HG02938 (cell line): Measurements from ENCODE around the gene SLC25A1.
"Not testable (repeated sequence)": the region's sequence is repeated elsewhere in the genome, so short reads cannot be mapped to it uniquely, and the experiment has no call there.

Experiments
- ATAC-seq: cut with Tn5 transposase; IDR thresholded peaks from one replicate; pipeline ENCODE4 v1.9.1; 2021; ENCODE audit warnings: mild to moderate bottlenecking, moderate library complexity; ENCODE audit not compliant: unreplicated experiment

Gene SLC25A1

DNA sequence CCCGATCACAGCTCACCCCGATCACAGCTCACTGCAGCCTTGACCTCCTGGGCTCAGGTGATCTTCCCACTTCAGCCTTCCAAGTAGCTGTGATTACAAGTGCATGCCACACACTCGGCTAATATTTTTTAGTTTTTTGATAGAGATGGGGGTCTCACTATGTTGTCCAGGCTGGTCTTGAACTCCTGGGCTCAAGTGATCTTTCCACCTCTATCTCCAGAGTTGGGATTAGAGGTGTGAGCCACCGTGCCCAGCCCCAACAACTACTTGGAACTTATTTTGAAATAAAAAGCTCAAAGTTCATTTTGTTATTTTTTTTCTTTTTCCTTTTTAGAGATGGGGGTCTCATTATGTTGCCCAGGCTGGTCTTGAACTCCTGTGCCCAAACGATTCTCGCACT, 27.8 kb upstream of the SLC25A1 start:
- ATAC-seq, result no peak

DNA sequence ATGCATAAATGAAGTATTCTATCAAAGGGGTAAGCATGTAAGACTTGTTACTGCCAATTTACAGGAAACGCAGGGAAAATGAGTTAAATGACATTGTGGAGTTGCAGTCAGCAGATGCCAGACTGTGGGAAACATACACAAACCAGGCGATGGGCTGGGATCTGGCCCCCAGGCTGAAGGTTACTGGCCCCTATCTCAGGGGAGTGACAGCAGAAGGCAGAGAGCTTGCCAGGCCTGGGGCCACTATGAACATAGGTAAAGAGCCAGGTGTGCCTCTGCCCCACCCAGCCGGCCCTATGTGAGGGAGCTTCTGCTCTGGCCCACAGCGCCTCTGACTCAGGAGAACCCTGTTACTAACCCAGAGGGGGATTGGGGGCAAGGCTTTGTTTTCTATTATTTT, 26.1 kb upstream of the SLC25A1 start:
- ATAC-seq, result no peak

- ATAC-seq, result no peak
Observed at GRCh38 chr22:19203834-19204233, 25.3 kb upstream of the SLC25A1 start.

GRCh38 chr22:19202799-19203186, 24.3 kb upstream of the SLC25A1 start:
- not testable (repeated sequence) for ATAC-seq

DNA sequence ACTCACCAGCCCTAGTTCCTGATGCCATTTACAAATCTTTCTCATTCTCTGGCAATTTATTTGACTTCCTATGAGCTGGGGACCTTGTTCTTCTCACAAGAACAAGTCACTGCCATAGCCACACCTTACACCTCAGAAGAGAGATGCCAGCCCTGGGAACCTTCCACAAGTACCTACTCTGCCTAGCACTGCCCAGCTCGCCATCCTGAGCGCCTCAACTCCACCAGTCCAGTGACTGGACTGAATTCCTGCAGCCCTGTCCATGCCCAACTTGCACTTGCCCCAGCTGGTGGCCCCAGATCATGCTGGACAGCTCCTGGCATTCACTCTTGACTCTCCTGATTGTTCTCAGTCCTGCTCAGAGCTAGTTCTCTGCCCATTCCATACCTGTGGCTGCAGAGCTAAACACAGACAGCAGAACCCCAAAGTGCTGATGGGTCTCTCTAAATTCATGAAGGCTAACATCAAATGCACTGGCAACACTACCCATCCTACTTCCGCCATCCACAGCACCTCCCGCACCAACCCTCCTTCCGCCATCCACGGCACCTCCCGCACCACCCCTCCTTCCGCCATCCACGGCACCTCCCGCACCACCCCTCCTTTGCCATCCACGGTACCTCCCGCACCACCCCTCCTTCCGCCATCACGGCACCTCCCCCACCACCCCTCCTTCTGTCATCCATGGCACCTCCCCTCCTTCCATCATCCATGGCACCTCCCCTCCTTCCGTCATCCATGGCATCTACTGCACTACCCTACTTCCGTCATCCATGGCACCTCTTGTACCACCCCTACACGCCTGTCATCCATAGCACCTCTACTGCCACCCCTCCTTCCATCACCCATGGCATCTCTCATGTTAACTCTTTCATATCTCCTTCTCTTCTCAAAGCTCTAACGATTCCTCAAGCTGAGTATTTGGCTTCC, 23.6 kb upstream of the SLC25A1 start:
- ATAC-seq, result no peak

DNA sequence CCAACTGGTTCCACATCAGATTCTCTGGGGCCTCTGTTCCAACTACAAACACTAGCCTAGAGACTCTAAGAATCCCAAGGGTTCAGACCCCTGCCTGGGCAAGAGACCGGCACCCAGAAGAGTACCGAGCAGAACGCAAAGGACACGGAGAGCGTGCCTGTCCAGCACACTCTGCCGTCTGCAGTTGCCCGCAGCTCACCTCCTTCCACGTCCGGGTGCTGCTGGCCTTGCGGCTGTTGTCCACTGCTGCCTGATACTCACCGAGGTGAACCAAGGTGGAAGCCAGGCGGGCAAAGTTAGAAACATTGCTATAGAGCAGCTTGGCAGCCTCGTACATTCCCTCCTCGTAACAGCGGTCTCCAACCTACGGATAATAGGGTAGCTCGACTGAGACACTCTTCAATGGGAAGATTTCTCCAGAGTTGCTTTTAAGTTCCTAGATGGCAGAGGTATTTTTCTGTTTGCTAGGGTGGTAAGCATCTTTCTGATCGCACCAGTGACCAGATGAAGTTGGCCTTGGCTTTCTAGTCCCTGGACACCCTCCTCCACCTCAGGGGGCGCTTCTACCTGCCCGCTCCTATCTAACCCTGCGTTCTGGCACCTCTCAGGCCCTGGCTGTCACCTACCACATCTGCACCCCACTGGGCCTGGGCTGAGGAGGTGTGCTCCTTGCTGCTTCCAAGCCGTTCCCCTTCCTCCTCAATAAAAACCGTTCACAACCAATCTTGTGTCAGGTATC, 22.8 kb upstream of the SLC25A1 start:
- ATAC-seq, result no peak

- ATAC-seq, result no peak
Observed at GRCh38 chr22:19199479-19199878, 20.9 kb upstream of the SLC25A1 start.

DNA sequence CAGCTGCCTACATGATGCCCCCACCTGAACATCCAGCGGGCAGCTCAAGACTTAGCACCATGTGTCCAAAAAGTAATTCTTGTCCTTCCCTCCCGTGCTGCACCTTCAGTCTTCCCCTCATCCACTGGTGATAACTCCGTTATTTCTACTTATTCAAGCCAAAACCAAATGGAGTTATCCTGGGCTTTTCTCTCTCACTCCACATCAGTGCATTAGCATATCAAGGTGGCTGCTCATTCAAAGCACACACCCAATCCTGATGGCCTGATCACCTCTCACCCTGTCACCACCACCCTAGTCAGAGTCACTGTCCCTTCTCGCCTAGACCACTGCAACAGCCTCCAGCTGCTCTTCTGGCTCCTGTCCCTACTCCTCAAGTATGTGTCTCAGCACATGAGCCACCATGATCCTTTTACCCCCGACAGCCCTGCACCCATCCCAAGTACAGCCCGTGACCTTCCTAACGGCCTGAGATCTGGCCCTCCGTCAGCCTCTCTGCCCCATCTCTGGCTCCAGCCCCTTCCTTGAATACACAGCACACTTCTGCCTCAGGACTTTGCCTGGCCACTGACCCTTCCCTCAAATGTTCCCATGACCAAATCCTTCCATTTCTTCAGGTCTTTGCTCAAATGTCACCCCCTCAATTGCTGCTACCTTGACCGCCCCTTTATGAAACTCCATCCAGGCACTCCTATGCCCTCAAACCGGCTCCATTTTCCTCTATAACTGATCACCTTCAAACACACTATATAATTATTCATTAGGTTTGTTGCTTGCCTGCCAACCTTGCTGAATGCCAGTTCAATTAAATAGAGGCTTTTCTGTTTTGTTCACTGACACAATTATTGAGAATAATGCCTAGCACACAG, 19.7 kb upstream of the SLC25A1 start:
- ATAC-seq, result no peak

DNA sequence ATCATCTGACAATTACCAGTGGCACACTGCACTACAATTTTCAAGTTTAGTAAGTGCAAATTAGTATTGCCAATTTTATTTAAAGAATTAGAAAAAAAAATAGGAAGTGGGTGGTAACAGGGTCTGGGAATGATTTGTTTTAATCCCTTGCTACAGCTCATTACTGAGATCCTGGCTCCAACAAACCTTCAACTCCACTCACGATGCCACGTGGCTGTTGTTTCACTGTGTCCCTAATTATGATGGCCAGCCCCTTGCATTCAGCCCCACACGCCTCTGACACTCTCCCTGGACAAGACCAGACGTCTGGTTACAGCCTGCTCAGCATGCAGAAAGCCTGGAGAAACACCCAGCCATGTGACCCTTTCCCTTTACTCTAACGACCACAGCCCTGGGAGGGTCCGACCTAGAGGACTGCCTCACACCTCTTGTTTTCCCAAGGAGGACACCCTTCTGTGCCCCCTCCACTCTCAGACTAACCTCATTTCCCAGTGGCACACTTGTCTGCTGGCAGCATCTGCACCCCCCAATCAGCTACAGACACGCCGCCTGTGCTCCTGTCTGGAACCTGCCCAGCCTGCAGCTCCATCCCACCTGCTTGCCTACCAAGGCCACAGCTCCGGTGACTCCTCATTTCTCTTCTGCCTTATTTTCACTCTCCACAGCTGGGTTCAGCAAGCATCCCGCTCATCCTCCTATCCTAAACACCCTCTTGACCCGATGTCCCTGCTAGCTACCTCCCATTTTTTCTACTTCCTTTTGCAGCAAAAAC, 18.5 kb upstream of the SLC25A1 start:
- ATAC-seq, result no peak

DNA sequence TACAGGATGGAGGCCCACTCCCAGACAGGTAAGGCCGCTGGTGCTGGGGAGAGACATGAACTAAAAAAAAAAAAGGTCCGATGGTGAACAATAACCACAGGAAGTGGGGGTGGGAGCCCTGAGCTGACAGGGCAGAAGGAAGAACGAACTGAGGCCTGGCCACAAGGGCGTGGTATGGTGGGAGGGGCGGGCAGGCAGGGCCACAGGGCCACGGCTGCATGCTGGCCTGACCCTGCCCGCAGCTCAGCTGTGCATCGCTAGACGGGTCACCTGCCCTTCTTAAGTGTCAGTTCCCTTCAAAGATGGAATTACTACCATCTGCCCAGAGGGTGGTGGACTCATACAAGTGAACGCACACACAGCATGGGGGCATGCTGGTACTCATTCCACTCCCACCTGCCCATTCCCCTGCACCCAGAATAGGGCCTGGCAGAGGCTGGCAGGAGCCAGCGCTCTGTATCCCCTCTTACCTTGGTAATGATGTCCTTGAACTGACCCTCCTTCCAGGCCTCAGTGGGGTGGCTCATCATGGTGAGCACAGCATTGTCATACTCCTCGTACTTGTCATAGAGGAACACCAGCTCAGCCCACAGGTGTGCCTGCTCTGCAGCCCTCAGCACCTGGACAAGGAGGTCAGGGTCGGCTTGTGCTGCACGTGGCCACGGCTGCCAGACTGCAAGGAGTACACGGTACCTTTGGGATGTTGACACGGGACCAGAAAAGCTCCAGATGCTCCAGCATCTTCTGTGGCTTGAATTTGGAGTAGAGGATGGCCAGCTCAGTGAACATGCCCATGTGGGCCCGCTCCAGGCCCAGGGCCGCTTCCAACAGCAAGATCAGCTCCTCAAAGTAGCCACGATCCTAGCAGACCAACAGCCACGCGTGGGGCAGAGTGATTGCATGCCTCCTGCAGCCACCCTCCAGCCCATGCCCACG, 17.5 kb upstream of the SLC25A1 start:
- no peak for ATAC-seq

DNA sequence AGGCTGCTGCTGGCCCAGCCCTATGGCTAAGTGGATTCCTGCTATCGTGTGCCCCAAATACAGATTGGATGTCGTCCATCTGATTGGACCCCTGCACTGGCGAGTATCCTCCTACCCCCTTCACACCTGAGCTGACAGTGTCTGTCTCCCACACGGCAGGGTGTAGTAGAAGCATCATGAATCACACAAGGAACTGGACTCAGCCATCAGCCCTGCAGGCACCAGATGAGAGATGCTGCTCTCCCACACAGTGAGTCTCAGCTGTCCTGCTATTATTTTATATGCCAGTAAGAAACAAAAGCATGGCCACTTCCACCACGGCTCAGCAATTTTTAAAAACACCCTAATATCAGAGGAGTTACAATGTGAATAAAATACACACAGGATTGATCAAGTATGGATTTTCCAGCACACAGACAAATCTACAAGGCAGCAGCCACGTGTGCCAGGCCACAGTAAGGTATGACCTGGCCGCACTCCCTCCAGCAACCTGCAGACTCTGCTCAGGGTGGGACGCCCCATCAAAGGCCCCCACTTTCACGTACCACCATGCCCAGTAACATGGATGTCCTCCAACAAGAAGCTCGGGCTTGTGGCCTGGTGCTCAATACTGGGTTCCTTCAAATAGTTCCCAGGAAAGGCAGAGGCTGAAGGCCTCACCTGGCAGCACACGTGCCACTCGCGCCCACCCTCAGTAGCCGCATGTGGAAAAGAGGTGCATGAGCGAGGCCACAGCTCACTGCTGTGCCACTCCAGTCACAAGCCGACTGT, 16.4 kb upstream of the SLC25A1 start:
- no peak for ATAC-seq

DNA sequence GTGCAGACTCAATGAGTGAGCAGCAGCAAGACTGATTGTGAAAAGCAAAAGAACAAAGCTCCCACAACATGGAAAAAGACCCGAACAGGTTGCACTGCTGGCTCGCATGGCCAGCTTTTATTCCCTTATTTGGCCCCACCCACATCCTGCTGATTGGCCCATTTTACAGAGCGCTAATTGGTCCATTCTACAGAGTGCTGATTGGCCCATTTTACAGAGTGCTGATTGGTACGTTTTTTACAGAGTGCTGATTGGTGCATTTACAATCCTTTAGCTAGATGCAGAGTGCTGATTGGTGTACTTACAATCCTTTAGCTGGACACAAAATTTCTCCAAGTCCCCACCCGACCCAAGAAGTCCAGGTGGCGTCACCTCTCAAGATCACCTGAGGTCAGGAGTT, 15.3 kb upstream of the SLC25A1 start:
- ATAC-seq, result no peak

- ATAC-seq, result no peak
Observed at GRCh38 chr22:19187716-19188563, 9.4 kb upstream of the SLC25A1 start.

DNA sequence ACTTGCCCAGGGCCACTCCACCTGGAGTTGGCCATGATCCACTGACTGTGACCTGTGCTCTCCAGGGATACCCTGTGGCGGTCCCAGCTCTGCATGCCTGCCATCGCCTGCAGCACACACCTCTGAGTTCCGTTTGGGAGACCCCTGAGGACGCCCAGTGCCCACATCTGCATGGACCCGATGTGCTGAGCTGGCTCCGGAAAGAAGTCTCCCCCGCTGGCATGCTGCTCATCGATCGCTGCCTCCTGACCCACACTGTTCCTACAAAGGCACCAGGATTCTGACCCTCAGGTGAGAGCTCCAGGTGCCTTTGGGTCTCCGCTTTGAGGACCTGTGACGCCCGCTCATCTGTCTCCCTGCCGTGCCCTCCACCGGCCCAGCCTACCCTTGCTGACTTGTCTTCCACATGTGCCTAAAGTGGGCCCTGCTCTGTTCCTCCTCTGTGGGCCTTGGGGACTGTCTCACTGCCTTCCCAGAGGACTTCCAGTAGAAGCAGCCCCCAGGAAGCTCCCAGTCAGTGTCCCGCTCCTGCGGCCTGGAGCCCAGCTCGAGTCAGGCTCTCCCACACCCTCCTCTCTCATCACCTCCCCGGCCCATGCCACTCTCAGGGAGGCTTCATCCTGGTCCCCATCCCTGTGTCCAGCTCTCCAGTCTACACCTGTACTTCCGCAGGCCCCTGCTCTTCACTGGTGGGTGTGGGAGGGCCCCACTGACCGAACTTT, 5.9 kb upstream of the SLC25A1 start:
- no peak for ATAC-seq

DNA sequence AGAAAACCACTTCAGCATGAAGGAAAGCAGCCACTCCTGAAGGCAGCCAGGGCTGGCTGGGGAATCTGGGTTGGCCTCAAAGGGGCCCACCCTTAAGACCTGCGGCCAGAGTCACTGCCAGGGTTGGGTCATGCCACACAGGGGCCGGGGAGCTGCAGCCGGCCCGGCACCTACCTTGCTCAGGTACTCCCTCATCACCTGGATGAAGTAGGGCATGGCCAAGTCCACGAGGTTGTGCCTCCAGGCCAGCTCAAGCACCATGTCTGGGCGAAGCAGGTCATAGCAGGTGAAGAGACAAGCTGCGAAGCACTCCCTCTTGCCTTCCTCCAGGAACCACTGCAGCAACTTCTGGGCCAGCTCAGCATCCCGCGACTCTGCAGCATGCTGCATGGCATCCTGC, 4.7 kb upstream of the SLC25A1 start:
- ATAC-seq, result no peak

GRCh38 chr22:19182472-19183157, 4.1 kb upstream of the SLC25A1 start:
- ATAC-seq, result no peak
